ENCODE results near the gene HRCT1. TPM values are rescaled to one million over a fixed set of nuclear protein-coding genes. Genes with fewer than 3 reads are reported as not detected.
"Not testable (repeated sequence)": the region's sequence is repeated elsewhere in the genome, so short reads cannot be mapped to it uniquely, and the experiment has no call there.

HRCT1 gene
- total and polyA plus RNA-seq, 3 donors from 2014 or later: 2.5 to 7.1 (median 6.5) TPM

DNA sequence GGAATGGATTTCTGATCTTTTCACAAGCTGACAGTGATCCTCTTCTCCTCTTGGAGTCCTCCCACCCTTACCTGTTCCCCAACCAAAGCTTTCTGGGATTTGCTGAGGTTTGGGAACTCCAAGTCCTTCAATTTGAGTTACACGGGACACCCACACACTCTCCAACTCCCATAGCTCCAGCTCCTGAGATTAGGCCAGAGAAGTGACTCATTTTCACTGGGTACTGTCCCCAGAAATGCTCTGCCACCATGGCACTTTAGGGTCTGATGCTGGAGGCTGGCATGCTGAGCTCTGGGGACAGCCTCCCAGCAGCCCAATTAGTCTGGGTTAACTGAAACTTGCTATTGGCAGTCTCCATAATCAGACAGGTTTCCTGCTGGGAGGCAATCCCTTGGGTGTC is 14.0 kb upstream of the HRCT1 start:
- no peak for DNase-seq
- Histone ChIP-seq H3K36me3 (ENCODE audit: low read depth, missing control alignments) (no peaks in the 10 kb centered on the region), H3K27ac (no peak overlapping the region), H3K27me3 (no peaks in the 10 kb centered on the region), H3K9me3 (no peaks in the 10 kb centered on the region), H3K4me1 (no peaks in the 10 kb centered on the region), H3K4me3 (no peak overlapping the region)
- intact Hi-C loops (cut with DNase I; ENCODE audit: low total_unique reads): no loop called here
- TF ChIP-seq POLR2A (IDR thresholded peaks at IDR 0.05): no peak
- TF ChIP-seq, protein P1, sequence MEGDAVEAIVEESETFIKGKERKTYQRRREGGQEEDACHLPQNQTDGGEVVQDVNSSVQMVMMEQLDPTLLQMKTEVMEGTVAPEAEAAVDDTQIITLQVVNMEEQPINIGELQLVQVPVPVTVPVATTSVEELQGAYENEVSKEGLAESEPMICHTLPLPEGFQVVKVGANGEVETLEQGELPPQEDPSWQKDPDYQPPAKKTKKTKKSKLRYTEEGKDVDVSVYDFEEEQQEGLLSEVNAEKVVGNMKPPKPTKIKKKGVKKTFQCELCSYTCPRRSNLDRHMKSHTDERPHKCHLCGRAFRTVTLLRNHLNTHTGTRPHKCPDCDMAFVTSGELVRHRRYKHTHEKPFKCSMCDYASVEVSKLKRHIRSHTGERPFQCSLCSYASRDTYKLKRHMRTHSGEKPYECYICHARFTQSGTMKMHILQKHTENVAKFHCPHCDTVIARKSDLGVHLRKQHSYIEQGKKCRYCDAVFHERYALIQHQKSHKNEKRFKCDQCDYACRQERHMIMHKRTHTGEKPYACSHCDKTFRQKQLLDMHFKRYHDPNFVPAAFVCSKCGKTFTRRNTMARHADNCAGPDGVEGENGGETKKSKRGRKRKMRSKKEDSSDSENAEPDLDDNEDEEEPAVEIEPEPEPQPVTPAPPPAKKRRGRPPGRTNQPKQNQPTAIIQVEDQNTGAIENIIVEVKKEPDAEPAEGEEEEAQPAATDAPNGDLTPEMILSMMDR (IDR thresholded peaks at IDR 0.05): no peak
- WGBS, 2 donors: 71 to 82% methylated on average over 1 of the region's 1 CpG

DNA sequence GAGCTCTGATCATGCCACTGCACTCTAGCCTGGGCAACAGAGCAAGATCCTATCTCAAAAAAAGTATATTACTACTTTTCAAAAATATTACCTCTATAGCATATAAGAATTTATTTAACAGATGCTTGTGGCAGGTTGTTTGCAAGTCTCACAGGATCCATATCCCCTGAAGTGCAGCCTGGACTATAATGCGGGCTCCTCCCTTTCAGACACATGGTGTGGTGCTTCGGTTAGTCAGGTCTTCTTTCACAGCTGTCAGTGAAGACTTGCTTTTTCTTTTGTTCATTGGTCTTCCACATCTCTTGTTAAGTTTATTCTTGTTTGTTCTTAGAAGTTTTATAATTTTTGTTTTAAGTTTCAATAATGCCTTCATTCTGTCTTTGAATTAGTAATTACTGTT is 9.4 kb upstream of the HRCT1 start:
- H3K27me3 ChIP-seq: no peaks in the 10 kb centered on the region
- no peak for DNase-seq
- H3K9me3 ChIP-seq: no peaks in the 10 kb centered on the region
- WGBS, 2 donors: 95 to 98% methylated on average over 2 of the region's 2 CpGs
- no peaks in the 10 kb centered on the region for H3K4me1 ChIP-seq
- H3K36me3 ChIP-seq (ENCODE audit: low read depth, missing control alignments): no peaks in the 10 kb centered on the region
- intact Hi-C loops (cut with DNase I; ENCODE audit: low total_unique reads): no loop called here
- H3K4me3 ChIP-seq: no peak overlapping the region
- TF ChIP-seq POLR2A (IDR thresholded peaks at IDR 0.05): no peak
- TF ChIP-seq, protein P1 (IDR thresholded peaks at IDR 0.05): no peak
- no peak overlapping the region for H3K27ac ChIP-seq

DNA sequence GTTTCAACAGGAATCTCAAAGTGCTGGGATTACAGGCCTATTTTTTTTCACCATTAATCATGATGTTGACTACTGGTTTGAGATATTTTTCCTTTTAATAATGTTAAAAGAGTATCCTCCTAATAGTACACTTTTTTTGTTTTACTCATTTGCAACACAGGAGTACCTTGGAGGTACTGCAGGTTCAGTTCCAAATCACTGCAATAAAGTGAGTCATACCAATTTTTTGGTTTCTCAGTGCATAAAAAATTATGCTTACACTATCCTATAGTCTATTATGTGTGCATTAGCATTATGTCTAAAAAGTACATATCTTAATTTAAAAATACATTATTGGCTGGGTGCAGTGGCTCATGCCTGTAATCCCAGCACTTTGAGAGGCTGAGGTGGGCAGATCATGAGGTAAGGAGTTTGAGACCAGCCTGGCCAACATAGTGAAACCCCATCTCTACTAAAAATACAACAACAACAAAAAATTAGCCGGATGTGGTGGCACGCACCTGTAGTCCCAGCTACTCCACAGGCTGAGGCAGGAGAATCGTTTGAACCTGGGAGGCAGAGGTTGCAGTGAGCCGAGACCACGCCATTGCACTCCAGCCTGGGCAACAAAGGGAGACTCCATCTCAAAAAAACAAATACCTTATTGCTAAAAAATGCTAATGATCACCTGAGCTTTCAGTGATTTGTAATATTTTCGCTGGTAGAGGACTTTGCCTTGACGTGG is 8.5 kb upstream of the HRCT1 start:
- H3K4me1 ChIP-seq; H3K27ac ChIP-seq; H3K27me3 ChIP-seq; H3K9me3 ChIP-seq; H3K36me3 ChIP-seq (ENCODE audit: low read depth, missing control alignments); DNase-seq; intact Hi-C loops (cut with DNase I; ENCODE audit: low total_unique reads); H3K4me3 ChIP-seq: not testable (repeated sequence)
- 87 to 97% methylated on average over 7 of the region's 7 CpGs for WGBS, 2 donors

DNA sequence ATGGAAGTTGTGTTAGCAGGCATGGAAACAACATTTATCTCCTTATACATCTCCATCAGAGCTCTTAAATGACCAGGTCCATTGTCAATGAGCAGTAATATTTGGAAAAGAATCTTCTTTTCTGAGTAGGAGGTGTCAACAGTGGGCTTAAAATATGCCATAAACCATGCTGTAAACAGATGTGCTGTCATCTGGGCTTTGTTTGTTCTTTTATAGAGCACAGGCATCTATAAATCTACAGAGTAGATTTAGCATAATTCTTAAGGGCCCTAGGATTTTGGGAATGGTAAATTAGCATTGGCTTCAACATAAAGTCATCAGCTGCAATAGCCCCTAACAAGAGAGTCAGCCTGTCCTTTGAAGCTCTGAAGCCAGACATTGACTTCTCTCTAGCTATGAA is 7.7 kb upstream of the HRCT1 start:
- no peaks in the 10 kb centered on the region for H3K27me3 ChIP-seq
- H3K36me3 ChIP-seq (ENCODE audit: low read depth, missing control alignments): no peaks in the 10 kb centered on the region
- peaks cover 4% of the 10 kb centered on the region for H3K4me1 ChIP-seq
- H3K4me3 ChIP-seq: no peak overlapping the region
- no peak overlapping the region for H3K27ac ChIP-seq
- intact Hi-C loops (cut with DNase I; ENCODE audit: low total_unique reads): no loop called here
- no peaks in the 10 kb centered on the region for H3K9me3 ChIP-seq
- DNase-seq: no peak
- TF ChIP-seq, protein P1 (IDR thresholded peaks at IDR 0.05): no peak
- TF ChIP-seq POLR2A (IDR thresholded peaks at IDR 0.05): no peak

DNA sequence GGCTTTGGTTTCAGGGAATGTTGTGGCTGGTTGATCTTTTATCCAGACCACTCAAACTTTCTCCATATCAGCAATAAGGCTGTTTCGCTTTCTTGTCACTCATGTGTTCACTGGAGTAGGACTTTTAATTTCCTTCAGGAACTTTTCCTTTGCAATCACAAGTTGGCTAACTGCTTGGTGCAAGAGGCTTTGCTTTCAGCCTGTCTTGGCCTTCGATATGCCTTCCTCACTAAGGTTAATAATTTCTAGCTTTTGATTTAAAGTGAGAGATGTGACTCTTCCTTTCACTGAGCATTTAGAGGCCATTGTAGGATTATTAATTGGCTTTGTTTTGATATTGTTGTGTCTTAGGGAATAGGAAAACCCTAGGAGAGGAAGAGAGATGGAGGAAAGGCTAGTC is 7.0 kb upstream of the HRCT1 start:
- H3K9me3 ChIP-seq: no peaks in the 10 kb centered on the region
- no peaks in the 10 kb centered on the region for H3K27me3 ChIP-seq
- no peak overlapping the region for H3K27ac ChIP-seq
- no peaks in the 10 kb centered on the region for H3K36me3 ChIP-seq (ENCODE audit: low read depth, missing control alignments)
- peaks cover 4% of the 10 kb centered on the region for H3K4me1 ChIP-seq
- WGBS, 2 donors: 88 to 92% methylated on average over 2 of the region's 2 CpGs
- no peak overlapping the region for H3K4me3 ChIP-seq
- TF ChIP-seq POLR2A (IDR thresholded peaks at IDR 0.05): no peak
- TF ChIP-seq, protein P1 (IDR thresholded peaks at IDR 0.05): no peak
- no peak for DNase-seq
- intact Hi-C loops (cut with DNase I; ENCODE audit: low total_unique reads): no loop called here

Data from testis (tissue), 3 donors.